Measurements from ENCODE around the gene ABCB11.

DNA sequence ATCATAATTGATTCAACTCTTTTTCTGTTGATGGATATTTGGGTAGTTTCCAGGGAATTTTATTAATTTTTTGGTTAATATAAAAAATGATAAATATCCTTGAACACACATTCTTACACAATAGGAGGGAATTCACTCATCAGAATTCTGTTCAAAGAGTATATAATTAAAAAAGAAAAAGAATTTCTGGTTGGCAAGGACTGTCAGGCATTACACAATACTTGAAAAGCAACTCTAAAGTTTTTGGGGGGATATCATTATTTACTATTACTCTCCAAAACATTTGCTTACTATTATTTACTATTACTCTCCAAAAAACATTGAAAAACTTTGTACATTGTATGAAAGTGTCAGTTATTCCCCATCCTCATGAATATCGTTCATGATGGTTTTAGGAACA is 92.1 kb downstream of the ABCB11 start:
- TF ChIP-seq, protein P1, sequence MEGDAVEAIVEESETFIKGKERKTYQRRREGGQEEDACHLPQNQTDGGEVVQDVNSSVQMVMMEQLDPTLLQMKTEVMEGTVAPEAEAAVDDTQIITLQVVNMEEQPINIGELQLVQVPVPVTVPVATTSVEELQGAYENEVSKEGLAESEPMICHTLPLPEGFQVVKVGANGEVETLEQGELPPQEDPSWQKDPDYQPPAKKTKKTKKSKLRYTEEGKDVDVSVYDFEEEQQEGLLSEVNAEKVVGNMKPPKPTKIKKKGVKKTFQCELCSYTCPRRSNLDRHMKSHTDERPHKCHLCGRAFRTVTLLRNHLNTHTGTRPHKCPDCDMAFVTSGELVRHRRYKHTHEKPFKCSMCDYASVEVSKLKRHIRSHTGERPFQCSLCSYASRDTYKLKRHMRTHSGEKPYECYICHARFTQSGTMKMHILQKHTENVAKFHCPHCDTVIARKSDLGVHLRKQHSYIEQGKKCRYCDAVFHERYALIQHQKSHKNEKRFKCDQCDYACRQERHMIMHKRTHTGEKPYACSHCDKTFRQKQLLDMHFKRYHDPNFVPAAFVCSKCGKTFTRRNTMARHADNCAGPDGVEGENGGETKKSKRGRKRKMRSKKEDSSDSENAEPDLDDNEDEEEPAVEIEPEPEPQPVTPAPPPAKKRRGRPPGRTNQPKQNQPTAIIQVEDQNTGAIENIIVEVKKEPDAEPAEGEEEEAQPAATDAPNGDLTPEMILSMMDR (IDR thresholded peaks at IDR 0.05; ENCODE audit: insufficient read depth, low read depth, low read length): no peak
- no peak for TF ChIP-seq EZH2 (IDR thresholded peaks at IDR 0.05; ENCODE audit: insufficient read depth, low read length)
